Measurements from ENCODE around the gene POLN.

GRCh38 chr4:2257361-2258081 lies 15.6 kb upstream of the POLN start:
- no peak for TF ChIP-seq ARNTL (CRISPR knock-in tag; IDR thresholded peaks at IDR 0.05; ENCODE audit: borderline replicate concordance, low read depth)
- no peak for TF ChIP-seq ZFP3 (CRISPR knock-in tag; IDR thresholded peaks at IDR 0.05)
- TF ChIP-seq ZFP30 (CRISPR knock-in tag; IDR thresholded peaks at IDR 0.05), result no peak
- TF ChIP-seq, protein P1, sequence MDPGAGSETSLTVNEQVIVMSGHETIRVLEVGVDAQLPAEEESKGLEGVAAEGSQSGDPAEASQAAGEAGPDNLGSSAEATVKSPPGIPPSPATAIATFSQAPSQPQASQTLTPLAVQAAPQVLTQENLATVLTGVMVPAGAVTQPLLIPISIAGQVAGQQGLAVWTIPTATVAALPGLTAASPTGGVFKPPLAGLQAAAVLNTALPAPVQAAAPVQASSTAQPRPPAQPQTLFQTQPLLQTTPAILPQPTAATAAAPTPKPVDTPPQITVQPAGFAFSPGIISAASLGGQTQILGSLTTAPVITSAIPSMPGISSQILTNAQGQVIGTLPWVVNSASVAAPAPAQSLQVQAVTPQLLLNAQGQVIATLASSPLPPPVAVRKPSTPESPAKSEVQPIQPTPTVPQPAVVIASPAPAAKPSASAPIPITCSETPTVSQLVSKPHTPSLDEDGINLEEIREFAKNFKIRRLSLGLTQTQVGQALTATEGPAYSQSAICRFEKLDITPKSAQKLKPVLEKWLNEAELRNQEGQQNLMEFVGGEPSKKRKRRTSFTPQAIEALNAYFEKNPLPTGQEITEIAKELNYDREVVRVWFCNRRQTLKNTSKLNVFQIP (CRISPR knock-in tag; IDR thresholded peaks at IDR 0.05; ENCODE audit: borderline replicate concordance, low read depth), result no peak
- TF ChIP-seq PATZ1 (CRISPR knock-in tag; IDR thresholded peaks at IDR 0.05; ENCODE audit: borderline replicate concordance), result no peak

Measured in SK-N-SH treated with all-trans-retinoic acid at 6 μM for 48 hours (cell line).